H1 (cell line): ENCODE results near the gene CDH2. TPM values are rescaled to one million over a fixed set of nuclear protein-coding genes. Genes with fewer than 3 reads are reported as not detected.

Experiments
- CTCF ChIA-PET: fragments of 300-600 bp; sonication (Branson Sonifier 250); formaldehyde crosslinking; loops from one replicate; lab custom pipeline; 2021; ENCODE audit not compliant: partially characterized antibody; lab: Charles Lee
- POLR2A ChIA-PET: fragments of 300-600 bp; sonication (Branson Sonifier 250); formaldehyde crosslinking; loops from one replicate; lab custom pipeline; 2021; ENCODE audit warnings: inconsistent platforms; ENCODE audit not compliant: partially characterized antibody; lab: Charles Lee
- DNase-seq, 2 experiments: peaks; one replicate each; pipeline versions ENCODE4 v3.0.0 to v3.0.0-alpha.2; 2010 to 2022; ENCODE audit warnings: low spot score in 2 of 2, low read depth in 1 of 2, mixed read lengths in 1 of 2
- FAIRE-seq: peaks from 2 replicates; lab custom pipeline; 2011; peaks lifted over from hg19 to GRCh38; lab: Jason Lieb, UNC
- H2AFZ ChIP-seq: 2 replicates; pipeline ENCODE4 v1.8.1; 2012; ENCODE audit warnings: low read length, inconsistent platforms
- H2AK5ac ChIP-seq: 2 replicates; pipeline ENCODE4 v1.6.1; 2013; ENCODE audit warnings: low read depth, low read length
- H2BK120ac ChIP-seq: replicated peaks from 2 replicates; pipeline ENCODE3; 2013; ENCODE audit warnings: low read depth, low read length, inconsistent platforms
- H2BK12ac ChIP-seq: 2 replicates; pipeline ENCODE4 v1.6.1; 2013; ENCODE audit warnings: low read depth, low read length
- H2BK15ac ChIP-seq: 2 replicates; pipeline ENCODE4 v1.6.1; 2013; ENCODE audit warnings: low read length
- H2BK20ac ChIP-seq: 2 replicates; pipeline ENCODE4 v1.6.1; 2013; ENCODE audit warnings: low read length
- H2BK5ac ChIP-seq: 2 replicates; pipeline ENCODE4 v1.6.1; 2013; ENCODE audit warnings: low read depth, low read length
- H3K14ac ChIP-seq: 2 replicates; pipeline ENCODE4 v1.6.1; 2013; ENCODE audit warnings: inconsistent platforms; ENCODE audit not compliant: insufficient read length
- H3K18ac ChIP-seq: 2 replicates; pipeline ENCODE4 v1.6.1; 2013; ENCODE audit warnings: low read length; ENCODE audit errors: extremely low read depth
- H3K23ac ChIP-seq: 2 replicates; pipeline ENCODE4 v1.6.1; 2013; ENCODE audit warnings: inconsistent platforms; ENCODE audit not compliant: insufficient read length
- H3K23me2 ChIP-seq: 2 replicates; pipeline ENCODE4 v1.6.1; 2013; ENCODE audit warnings: low read depth, low read length
- H3K27ac ChIP-seq: 2 replicates; pipeline ENCODE4 v1.6.1; 2011; ENCODE audit warnings: low read depth, low read length, inconsistent platforms
- H3K27me3 ChIP-seq, 4 experiments: replicated peaks in 1 of 4; 1 replicate in 1 of 4; 2 replicates in 3 of 4; pipeline versions ENCODE4 v1.6.1 to v1.8.1; 2011 to 2013; ENCODE audit warnings: low read length in 3 of 4, mild to moderate bottlenecking in 3 of 4, inconsistent platforms in 2 of 4, mixed read lengths in 2 of 4, moderate library complexity in 1 of 4; ENCODE audit not compliant: control insufficient read depth in 3 of 4, insufficient read depth in 3 of 4; ENCODE audit errors: extremely low read depth in 1 of 4
- H3K36me3 ChIP-seq, 4 experiments: 2 replicates each; pipeline versions ENCODE4 v1.6.1 to v1.8.1; 2011 to 2013; ENCODE audit warnings: mild to moderate bottlenecking in 4 of 4, low read length in 3 of 4, moderate library complexity in 2 of 4, control low read depth in 1 of 4, inconsistent platforms in 1 of 4; ENCODE audit not compliant: insufficient read depth in 4 of 4, control insufficient read depth in 2 of 4
- H3K4ac ChIP-seq: replicated peaks from 2 replicates; pipeline ENCODE3; 2013; ENCODE audit warnings: low read length, low read depth, mixed read lengths, inconsistent platforms; ENCODE audit not compliant: insufficient read length
- H3K4me1 ChIP-seq, 4 experiments: replicated peaks in 1 of 4; 1 replicate in 1 of 4; 2 replicates in 3 of 4; pipeline versions ENCODE4 v1.6.1 to v1.8.1; 2011 to 2013; ENCODE audit warnings: low read length in 3 of 4, inconsistent platforms in 2 of 4, mixed read lengths in 1 of 4; ENCODE audit not compliant: insufficient read depth in 4 of 4, control insufficient read depth in 3 of 4
- H3K4me2 ChIP-seq, 2 experiments: 2 replicates each; pipeline versions ENCODE4 v1.6.1 to v1.8.1; 2011 to 2013; ENCODE audit warnings: low read depth in 2 of 2, low read length in 2 of 2, control low read depth in 1 of 2, inconsistent platforms in 1 of 2, mild to moderate bottlenecking in 1 of 2; ENCODE audit not compliant: insufficient read depth in 1 of 2
- H3K4me3 ChIP-seq, 4 experiments: fragments of 200-600, 300-600 bp in 1 of 4; sonication (generic), shearing (Covaris generic), sonication (Bioruptor Twin) in 1 of 4; 2 replicates each; pipeline versions ENCODE4 v1.5.1 to v1.8.1; 2011 to 2016; ENCODE audit warnings: low read length in 4 of 4, low read depth in 3 of 4, control low read depth in 2 of 4, inconsistent platforms in 2 of 4, mild to moderate bottlenecking in 2 of 4, mixed read lengths in 1 of 4, moderate library complexity in 1 of 4; ENCODE audit not compliant: insufficient read depth in 2 of 4; ENCODE audit errors: extremely low read depth in 1 of 4
- H3K56ac ChIP-seq: replicated peaks from 2 replicates; pipeline ENCODE3; 2013; ENCODE audit warnings: low read depth, mild to moderate bottlenecking, mixed read lengths, low read length, inconsistent platforms; ENCODE audit not compliant: insufficient read length
- H3K79me1 ChIP-seq: 2 replicates; pipeline ENCODE4 v1.6.1; 2013; ENCODE audit warnings: low read depth, low read length, control low read depth
- H3K79me2 ChIP-seq, 2 experiments: 2 replicates each; pipeline versions ENCODE4 v1.6.1 to v1.8.1; 2012 to 2013; ENCODE audit warnings: low read length in 2 of 2, mild to moderate bottlenecking in 2 of 2, inconsistent platforms in 1 of 2; ENCODE audit not compliant: insufficient read depth in 2 of 2, control insufficient read depth in 1 of 2
- H3K9ac ChIP-seq, 4 experiments: replicated peaks in 1 of 4; 1 replicate in 1 of 4; 2 replicates in 3 of 4; pipeline versions ENCODE4 v1.6.1 to v1.8.1; 2011 to 2013; ENCODE audit warnings: low read depth in 3 of 4, low read length in 3 of 4, control low read depth in 2 of 4, mild to moderate bottlenecking in 2 of 4, moderate library complexity in 2 of 4, inconsistent platforms in 1 of 4; ENCODE audit errors: extremely low read depth in 1 of 4
- H3K9me3 ChIP-seq, 2 experiments: 2 replicates each; pipeline versions ENCODE4 v1.6.1 to v1.8.1; 2012 to 2013; ENCODE audit warnings: mild to moderate bottlenecking in 2 of 2, moderate library complexity in 2 of 2, control low read depth in 1 of 2, inconsistent platforms in 1 of 2, low read depth in 1 of 2, low read length in 1 of 2, mixed read lengths in 1 of 2; ENCODE audit not compliant: insufficient read depth in 2 of 2
- H4K20me1 ChIP-seq, 2 experiments: replicated peaks in 1 of 2; 2 replicates each; pipeline versions ENCODE3 to v1.8.1; 2011 to 2013; ENCODE audit warnings: inconsistent platforms in 2 of 2, low read length in 2 of 2, mild to moderate bottlenecking in 1 of 2; ENCODE audit not compliant: insufficient read depth in 2 of 2, control insufficient read depth in 1 of 2
- H4K5ac ChIP-seq: 2 replicates; pipeline ENCODE4 v1.6.1; 2013; ENCODE audit warnings: low read length, low read depth, mixed read lengths, inconsistent platforms; ENCODE audit not compliant: insufficient read length
- H4K8ac ChIP-seq: 2 replicates; pipeline ENCODE4 v1.8.0; 2013; ENCODE audit warnings: mild to moderate bottlenecking, moderate library complexity, low read length, inconsistent platforms; ENCODE audit not compliant: insufficient read depth; ENCODE audit errors: extremely low read depth
- H4K91ac ChIP-seq: replicated peaks from 2 replicates; pipeline ENCODE3; 2013; ENCODE audit warnings: low read length, mixed read lengths, inconsistent platforms; ENCODE audit not compliant: insufficient read length
- RAD21 ChIP-seq, 2 experiments: IDR thresholded peaks in 1 of 2; conservative IDR thresholded peaks in 1 of 2; 2 replicates each; pipeline ENCODE4 v1.6.1; 2011; ENCODE audit warnings: low read depth in 2 of 2, low read length in 2 of 2, improper control_type of control experiment in 1 of 2, inconsistent platforms in 1 of 2, mild to moderate bottlenecking in 1 of 2, moderate library complexity in 1 of 2
- RXRA ChIP-seq: IDR thresholded peaks from 2 replicates; pipeline ENCODE4 v1.6.1; 2011; ENCODE audit warnings: low read depth, mild to moderate bottlenecking, low read length, moderate library complexity; ENCODE audit not compliant: insufficient read depth
- WGBS, 2 experiments: shearing (Covaris generic) in 1 of 2; methylation state at CpG; one replicate each; pipeline versions ENCODE4 v1.1.6 to v1.1.7; 2013 to 2015; ENCODE audit warnings: low lambda C conversion rate in 2 of 2, mixed read lengths in 2 of 2, inconsistent platforms in 1 of 2, low coverage in 1 of 2, missing lambda C conversion rate in 1 of 2; ENCODE audit not compliant: insufficient replicate concordance in 2 of 2, insufficient coverage in 1 of 2, insufficient read length in 1 of 2; ENCODE audit errors: extremely low coverage in 1 of 2, missing lambda C conversion rate in 1 of 2; 5-methylcytosine and 5-hydroxymethylcytosine counted together
- polyA plus RNA-seq, 7 experiments: library from polyadenylated mRNA; depleted of rRNA in 3 of 7; stranded (reverse) in 5 of 7; unstranded in 2 of 7; fragments of >200 nt in 5 of 7; fragments of 200-250 nt in 2 of 7; gene quantifications; 1 replicate in 5 of 7; 2 replicates in 1 of 7; 4 replicates in 1 of 7; pipeline versions ENCODE4 v1.2.1 to v1.2.3, GENCODE V29; 2011 to 2013; ENCODE audit warnings: missing spikeins in 2 of 7, mixed read lengths in 2 of 7
- total RNA-seq: library from RNA; stranded (reverse); fragmentation: NEBNext Ultra II Directional; extraction: Animal tissue kit (Norgen Biotek cat#: 25700); gene quantifications from 2 replicates; pipeline ENCODE4 v1.2.1, GENCODE V29; 2021

The CDH2 gene
- total and polyA plus RNA-seq, 2 of the 8 experiments (the other 6 are each of a cell fraction or from before 2014, with no cell fraction given): 15.0 to 56.5 TPM

- Histone ChIP-seq H3K23me2 (no peaks in the 10 kb centered on the region), H3K36me3 (no peaks in the 10 kb centered on the region), H4K8ac (no peak overlapping the region)
- TF ChIP-seq RAD21 (IDR thresholded peaks at IDR 0.05 in 1 of 2, conservative IDR thresholded peaks at IDR 0.05 in 1 of 2; ENCODE audit: low read depth in 2 of 2, low read length in 2 of 2) (no peak), RXRA (no peak)
- TF ChIP-seq, all 59 proteins: peak for 0
- Histone ChIP-seq H3K79me1 (peaks cover 8% of the 10 kb centered on the region; the same call in 1 of the 2 replicates), H2AFZ (no peak overlapping the region), H4K20me1 (no peaks in the 10 kb centered on the region), H4K5ac (no peak overlapping the region), H3K4me1 (peaks cover 0 to 5% (median 2%) of the 10 kb centered on the region in 4 experiments; a peak in 3 of 7 replicates), H2BK12ac (no peak overlapping the region), H3K9ac (no peak overlapping the region), H4K91ac (no peak overlapping the region), H3K27ac (no peak overlapping the region), H3K9me3 (no peaks in the 10 kb centered on the region), H3K27me3 (no peaks in the 10 kb centered on the region), H3K4ac (no peak overlapping the region), H2BK5ac (no peak overlapping the region), H3K79me2 (peaks cover 0 to 17% of the 10 kb centered on the region in 2 experiments; a peak in 3 of 4 replicates), H2BK20ac (no peak overlapping the region), H3K4me2 (no peak overlapping the region), H2BK15ac (no peak overlapping the region), H3K23ac (no peak overlapping the region), H2BK120ac (no peak overlapping the region), H3K56ac (no peak overlapping the region), H3K14ac (no peak overlapping the region), H3K18ac (no peak overlapping the region), H3K4me3 (no peak overlapping the region), H2AK5ac (no peak overlapping the region)
- ChIA-PET CTCF (interaction anchor here (0.5 to 0.6 kb wide), 2 partner anchors 50 to 114 kb away, joined by 3 to 5 read pairs; no protein-coding TSS in a partner anchor), POLR2A (no interaction called here)
- WGBS, 2 experiments: 90% methylated on average over 1 of the region's 1 CpG; no CpG with 5 or more reads in 1 of the 2 experiments
- DNase-seq: no peak
- no peak for FAIRE-seq
Measured at GRCh38 chr18:28164771-28165483, 12.0 kb downstream of the CDH2 start.
